ENCODE data around the gene UNC5B.
"Not testable (repeated sequence)": the region's sequence is repeated elsewhere in the genome, so short reads cannot be mapped to it uniquely, and the experiment has no call there.

UNC5B gene

DNA sequence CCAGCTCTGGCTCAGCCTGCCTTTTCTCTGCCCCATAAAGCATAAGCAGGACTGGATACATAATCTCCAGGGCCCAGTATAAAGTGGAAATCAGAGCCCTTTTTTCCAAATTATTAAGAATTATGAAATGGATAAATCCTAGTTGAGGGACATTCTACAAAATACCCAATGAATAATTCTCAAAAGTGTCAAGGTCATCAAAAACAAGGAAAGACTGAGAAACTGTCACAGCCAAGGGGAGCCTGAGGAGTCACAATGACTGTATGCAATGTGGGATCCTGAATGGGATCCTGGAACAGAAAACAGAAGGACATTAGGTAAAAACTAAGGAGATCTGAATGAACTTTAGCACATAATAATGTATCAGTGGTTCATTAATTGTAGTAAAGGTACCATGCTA lies 4.8 kb upstream of the UNC5B start:
- DNase-seq (ENCODE audit: extremely low spot score, insufficient read length, low read depth) (no peak), FAIRE-seq (no peak)

DNA sequence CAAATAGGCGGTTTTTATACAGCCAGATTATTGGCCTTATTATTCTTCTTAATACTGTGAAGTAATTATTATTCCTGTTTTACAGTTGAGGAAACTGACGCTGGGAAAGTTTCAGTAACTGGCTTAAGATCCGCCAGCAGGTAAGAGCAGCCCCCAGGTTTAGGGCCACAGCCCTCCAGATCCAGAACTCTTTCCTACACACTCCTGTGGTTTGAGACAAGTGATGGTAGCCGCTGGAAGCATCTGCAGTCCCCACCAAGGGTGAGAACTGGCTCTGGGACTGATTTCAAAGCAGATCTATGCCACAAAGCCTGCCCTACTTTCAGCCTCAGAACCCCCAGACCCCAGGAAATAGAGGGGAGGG lies 3.0 kb upstream of the UNC5B start:
- FAIRE-seq (no peak), DNase-seq (ENCODE audit: extremely low spot score, insufficient read length, low read depth) (no peak)

DNA sequence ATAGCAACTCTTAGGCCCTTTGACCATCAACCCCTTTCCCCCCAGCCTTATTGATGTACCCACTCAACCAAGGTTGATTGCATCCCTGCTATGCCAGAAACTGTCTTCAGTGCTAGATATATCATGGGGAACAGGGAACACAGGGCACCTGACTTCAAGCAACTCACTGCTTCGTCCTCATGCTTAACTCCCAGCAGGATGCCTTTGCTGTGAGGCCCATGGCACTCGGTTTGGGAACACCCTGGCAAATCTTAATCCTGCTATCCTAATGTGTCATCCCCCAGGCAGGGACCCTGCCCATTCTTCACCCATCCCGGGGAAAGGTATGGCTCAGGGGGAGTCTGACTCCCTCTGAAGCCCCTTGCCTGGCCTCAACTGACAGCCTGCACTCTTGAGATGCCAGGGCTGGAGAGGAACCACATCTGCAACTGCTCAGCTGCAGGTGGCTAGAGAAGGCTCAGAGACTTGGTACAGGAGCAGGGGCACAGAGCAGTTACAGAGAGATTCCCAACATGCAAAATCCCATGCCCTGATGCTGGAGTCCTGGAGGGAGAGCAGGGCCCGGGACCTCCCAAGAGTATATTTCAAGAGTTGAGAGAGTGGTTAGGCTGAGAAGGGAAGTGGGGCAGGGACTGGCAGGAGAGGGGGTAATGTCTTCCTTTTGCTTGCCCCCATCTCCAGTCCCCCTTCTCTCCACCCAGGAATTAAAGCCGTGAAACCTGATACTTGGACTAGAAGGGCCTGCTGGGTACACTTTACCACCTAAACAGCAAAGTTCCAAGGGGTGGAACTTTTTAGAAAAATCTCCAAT lies 2.4 kb upstream of the UNC5B start:
- DNase-seq (ENCODE audit: extremely low spot score, insufficient read length, low read depth) (no peak), FAIRE-seq (no peak)

DNA sequence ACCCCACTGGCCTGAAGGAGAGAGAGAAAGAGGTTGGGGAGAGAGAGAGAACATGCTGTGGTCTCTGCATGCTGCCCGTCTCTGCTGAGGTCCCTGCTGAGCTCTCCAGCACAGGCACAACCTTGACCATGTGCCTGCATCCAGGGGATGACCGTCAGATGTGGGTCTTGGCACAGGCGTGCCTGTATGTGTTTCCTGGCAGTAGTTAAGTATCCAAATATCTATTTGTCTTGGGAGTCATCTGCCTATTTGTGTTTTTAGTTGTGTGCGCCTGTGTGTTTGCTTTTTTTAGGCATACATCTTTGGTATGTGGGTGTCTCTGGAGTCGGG lies 1.9 kb upstream of the UNC5B start:
- DNase-seq (ENCODE audit: extremely low spot score, insufficient read length, low read depth) (no peak), FAIRE-seq (no peak)

DNA sequence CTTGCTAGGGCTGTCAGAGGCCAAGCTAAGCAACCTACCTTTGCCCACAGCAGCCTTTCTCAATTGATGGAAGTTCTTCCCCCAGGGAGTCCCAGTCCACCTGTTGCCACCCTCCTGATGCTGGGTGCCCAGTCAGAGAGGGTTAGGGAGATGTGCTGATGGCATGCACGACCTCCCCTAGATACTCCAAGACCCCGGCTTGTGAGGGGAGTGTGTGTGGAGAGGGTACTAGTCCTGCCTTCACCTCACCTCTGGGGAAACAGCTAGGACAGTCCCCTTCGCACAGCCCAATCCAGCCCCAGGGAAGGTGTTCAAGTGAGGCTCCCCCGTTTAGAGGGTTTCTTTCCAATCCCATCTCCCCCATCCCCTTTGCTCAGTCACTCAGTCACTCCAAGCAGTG lies 1.3 kb upstream of the UNC5B start:
- DNase-seq (ENCODE audit: extremely low spot score, insufficient read length, low read depth) (no peak), FAIRE-seq (no peak)

DNA sequence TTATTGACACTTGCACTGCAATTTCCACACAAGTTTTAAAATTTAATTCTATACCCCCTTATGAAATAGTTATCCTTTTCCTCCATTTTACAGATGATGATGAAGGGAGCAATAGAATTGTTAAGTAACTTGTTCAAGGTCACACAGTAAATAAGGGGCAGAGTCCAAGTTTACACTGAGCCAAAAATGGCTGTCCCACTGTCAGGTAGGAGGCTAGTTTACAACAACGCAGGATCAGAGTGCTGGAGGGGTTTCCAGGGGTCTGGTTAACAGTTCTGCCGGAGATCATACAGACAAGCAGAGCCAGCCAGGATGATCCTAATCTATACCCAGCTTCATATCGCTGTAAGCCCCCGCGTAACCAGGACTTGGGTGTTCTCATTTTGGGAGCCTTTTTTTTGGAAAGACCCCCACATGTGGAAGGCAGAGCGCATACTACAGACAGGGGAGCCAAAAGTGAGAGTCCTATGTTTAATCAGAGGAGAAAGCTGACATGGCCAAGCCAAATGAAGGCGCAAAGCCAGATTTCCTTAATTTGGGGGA lies 524 bp upstream of the UNC5B start:
- DNase-seq (ENCODE audit: extremely low spot score, insufficient read length, low read depth): no peak

DNA sequence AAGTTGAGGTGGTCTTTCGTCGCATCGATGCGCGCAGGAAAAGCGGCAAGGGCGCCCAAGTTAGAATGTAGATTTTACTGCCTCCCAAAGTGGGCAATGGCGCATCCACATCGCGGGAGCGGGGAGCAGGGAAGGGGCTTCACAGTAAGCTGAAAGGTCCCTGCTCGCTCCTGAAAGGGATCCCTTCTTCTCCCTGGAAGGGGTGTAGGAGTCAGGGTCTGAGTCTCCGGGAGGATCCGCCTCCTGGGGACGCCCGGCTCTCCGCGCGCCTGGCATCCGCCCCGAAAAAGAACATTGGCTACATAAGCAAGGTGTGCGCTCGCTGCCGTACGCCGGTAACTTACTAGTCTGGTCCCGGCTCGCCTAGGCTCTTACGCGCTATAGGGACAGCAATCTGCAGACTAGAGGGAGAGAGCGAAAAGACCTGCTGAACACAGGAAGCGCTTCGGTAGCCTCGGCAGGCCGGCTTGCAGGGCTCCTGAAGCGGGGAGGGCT lies 804 bp downstream of the UNC5B start:
- FAIRE-seq (no peak), DNase-seq (ENCODE audit: extremely low spot score, insufficient read length, low read depth) (no peak)

More for the DNA sequence above, 524 bp upstream of the UNC5B start:
- FAIRE-seq: no peak

DNA sequence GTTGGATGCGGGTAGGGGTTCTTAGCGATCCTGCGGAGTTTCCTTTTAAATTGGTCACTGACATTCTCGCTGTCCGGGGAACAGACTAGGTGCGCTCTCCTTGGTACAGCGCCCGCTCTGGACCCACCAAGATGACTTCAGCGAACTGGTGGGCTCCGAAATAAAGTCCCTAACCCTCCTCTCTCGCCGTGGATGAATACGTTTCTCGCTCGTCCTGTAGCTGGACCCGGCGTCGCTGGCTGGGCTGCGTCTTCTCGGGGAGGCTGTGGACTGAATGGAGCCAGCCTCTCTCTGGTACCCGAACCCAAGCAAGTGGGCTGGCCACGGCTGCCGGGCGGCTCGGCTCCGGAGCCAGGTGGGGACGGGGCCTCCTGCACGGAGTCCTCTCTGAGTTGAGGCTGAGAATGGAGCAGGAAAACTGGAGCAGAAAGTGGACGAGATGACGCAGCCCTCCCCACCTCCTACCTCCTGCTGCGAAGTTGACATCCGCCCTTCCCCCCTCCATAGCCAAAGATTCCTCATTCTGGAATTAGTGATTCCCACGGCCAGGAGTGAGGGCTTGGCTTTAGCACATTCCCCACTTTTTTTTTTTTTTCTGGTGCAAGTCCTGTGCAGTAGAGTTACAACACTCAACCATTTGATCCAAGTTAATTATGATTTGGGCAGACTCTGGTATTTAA lies 1.5 kb downstream of the UNC5B start:
- no peak for DNase-seq (ENCODE audit: extremely low spot score, insufficient read length, low read depth)
- no peak for FAIRE-seq

DNA sequence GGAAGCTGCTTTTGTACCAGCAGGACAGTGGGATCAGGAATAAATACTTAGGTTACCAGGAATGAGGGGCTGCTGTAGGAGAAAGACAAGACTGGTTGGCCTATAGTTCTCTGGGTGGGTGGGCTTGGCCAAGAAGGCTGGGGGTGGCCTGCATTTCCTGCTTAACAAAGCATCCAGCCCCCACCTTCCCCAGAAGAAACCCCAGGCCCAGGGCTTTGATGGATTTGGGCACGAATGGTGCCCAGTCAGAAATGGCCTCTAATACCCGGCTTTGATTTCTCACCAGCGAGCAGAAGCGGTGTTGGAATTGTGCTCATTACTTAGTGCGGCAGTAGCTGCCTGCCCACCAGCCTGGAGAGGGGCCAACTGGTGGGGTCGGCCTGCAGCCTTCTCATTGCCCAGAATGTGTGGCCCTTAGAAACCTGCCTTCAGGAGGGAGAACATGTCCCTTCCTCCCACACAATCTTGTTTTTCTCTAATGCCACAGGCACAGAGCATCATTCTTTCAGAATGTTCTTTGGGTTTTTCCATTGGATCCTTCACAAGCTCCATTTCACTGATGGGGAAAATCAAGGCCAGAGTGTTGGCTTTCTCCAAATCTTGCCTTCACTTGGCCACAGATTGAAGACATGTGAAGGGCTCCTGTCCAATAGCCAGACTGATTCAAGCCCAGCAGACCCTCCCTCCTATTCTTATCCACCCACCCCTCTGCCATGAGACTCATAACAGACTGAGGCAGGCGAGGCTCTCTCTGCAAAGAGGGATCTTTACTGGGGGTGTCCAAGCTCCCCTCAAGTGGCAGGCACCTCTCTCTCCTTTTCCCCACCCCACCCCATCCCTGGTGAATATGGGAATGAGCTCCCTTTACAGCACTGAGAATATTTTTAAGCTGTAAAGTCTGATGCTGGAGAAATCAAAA lies 2.5 kb downstream of the UNC5B start:
- no peak for FAIRE-seq

DNA sequence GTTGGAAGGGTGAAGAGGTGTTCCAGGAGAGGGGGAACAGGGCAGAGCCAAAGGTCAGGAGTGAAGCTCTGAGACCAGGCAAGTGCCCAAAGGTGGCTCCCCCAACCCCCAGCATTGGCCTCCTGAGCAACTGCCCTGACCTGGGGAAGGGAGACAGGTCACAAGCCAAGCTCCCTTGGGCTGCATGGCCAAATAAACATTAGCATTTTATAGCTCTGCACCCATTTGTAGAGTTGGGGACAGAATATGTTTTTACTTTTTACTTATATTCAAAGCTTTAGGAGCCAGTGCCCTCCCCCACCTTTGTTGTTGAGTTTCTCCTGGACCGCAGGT lies 4.0 kb downstream of the UNC5B start:
- no peak for FAIRE-seq

More for the DNA sequence above, 2.5 kb downstream of the UNC5B start:
- no peak for DNase-seq (ENCODE audit: extremely low spot score, insufficient read length, low read depth)

DNA sequence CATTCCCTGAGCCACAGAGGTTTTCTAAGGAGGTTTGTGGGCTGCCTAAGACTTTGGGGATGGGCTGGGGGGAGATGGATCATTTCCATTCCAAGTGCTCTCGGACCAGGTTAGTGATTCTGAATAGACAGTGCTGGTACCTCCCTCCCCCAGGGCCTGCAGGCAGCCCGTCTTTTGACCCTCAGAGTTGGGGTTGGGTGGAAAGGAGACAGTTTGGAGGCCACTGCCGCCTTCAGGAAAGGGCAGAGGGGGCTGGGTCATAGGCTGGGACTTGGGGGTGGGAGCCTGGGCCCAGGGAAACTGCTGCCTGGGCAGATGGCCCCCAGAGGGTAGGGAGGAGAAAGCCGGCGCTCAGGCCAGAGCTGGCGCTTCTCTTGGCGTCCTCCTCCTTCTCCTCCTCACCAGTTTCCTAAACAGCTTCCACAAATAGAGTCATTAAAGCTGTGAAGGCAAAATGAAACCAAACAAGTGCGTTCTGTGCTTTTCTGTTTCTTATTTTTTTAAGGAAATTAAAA lies 4.4 kb downstream of the UNC5B start:
- FAIRE-seq: no peak
- no peak for DNase-seq (ENCODE audit: extremely low spot score, insufficient read length, low read depth)

More for the DNA sequence above, 4.0 kb downstream of the UNC5B start:
- no peak for DNase-seq (ENCODE audit: extremely low spot score, insufficient read length, low read depth)

DNA sequence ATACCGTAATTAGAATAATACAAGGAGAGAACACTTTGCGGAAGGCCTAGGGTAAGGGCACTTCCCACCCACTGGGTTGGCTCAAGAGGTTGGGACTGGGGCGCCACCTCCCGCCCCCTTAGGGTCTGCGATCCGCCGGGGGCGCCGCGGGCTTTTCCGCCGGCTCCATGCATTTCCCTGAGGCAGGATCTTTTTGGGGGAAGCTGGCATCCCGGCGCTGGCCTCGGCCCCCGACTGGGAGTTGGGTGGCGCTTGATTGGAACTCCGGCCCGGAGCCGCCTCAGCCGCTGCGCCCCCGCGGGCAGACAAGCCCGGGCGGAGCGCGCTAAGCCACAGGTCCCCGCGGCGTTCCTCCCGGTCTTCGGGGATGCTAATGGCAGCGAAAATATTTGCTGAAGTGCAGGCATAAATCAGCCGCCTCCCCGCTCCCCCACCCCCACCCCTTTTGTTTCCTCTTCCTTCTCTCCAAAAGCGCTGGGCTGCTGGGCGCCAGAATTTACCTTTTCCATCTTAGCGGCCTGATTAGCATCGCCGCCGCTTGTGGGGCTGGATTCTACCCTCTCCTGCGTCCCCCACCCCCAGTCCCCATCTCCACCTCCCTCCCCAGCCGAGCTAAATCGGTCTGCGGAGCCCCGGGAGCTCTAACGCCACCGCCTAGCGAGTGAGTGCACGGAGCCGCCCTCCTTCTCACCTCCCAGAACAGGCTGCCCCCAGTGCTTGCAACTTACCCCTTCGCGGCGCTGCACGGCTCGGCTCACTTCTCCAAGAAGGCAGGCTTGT lies 5.1 kb downstream of the UNC5B start:
- no peak for DNase-seq (ENCODE audit: extremely low spot score, insufficient read length, low read depth)
- no peak for FAIRE-seq

DNA sequence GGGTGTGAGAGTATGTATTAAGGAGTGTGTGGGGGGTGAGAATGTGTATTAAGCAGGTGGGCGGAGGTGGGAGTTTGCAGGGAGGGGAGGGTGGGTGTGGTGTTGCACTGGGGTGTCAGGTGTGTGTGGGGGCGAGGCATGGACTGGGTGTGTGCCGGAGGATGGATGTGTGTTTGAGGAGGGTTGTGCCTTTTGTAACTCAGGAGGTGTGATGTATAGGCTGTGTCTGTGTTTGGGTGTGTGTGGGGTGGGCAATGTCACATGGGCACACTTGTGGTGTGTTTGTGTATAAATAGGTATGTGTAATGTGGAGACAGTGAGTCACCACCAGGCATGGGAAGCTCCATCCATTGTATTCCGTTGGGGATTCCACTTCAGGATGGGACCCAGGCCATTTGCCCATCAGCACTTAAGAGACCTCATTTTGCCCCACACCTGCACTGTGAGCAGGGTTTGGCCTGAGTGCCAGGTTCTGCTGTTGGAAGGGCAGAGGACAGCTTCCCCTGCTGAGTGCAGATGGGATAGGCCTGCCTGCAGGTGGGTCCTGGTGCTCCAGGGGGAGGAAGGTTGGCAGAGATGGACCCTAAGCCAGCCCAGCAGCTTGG lies 5.8 kb downstream of the UNC5B start:
- no peak for FAIRE-seq
- DNase-seq (ENCODE audit: extremely low spot score, insufficient read length, low read depth): no peak

DNA sequence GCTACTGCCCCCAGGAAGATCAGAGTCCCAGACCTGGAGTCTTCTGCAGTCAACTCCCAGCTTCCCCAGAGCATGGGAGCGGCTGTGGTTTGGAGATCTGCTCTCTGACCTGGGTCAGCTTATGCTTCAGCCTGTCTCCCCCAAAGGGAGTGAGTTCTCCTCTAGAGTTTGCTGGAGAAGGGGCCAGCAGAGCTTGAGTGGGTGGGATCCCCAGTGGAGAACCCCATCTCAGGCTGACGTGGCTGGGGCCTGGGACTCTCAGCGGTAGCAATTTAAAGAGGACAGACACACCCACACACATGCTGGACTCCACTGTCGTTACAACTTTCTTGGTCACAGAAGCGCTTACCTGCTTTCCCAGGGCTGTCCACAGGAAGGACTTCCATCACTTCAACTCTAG lies 6.3 kb downstream of the UNC5B start:
- DNase-seq (ENCODE audit: extremely low spot score, insufficient read length, low read depth): no peak
- FAIRE-seq: no peak

DNA sequence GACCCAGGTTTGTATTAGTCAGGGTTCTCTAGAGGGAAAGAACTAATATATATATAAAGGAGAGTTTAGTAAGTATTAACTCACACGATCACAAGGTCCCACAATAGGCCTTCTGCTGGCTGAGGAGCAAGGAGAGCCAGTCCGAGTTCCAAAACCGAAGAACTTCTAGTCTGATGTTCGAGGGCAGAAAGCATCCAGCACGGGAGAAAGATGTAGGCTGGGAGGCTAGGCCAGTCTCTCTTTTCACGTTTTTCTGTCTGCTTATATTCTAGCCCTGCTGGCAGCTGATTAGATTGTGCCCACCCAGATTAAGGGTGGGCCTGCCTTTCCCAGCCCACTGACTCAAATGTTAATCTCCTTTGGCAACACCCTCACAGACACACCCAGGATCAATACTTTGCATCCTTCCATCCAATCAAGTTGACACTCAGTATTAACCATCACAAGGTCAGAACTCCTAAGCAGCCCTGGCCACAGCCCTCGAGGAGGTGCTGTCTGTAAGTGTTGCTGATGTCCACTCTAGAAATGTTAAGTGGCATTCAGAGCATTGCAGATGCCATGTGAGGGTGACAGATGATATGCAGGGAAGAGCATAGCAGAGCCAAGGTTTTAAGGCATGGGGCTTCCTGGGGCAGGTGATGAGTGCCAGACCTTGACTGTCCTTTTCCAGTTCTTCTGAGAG lies 7.0 kb downstream of the UNC5B start:
- not testable (repeated sequence) for DNase-seq (ENCODE audit: extremely low spot score, insufficient read length, low read depth); FAIRE-seq

DNA sequence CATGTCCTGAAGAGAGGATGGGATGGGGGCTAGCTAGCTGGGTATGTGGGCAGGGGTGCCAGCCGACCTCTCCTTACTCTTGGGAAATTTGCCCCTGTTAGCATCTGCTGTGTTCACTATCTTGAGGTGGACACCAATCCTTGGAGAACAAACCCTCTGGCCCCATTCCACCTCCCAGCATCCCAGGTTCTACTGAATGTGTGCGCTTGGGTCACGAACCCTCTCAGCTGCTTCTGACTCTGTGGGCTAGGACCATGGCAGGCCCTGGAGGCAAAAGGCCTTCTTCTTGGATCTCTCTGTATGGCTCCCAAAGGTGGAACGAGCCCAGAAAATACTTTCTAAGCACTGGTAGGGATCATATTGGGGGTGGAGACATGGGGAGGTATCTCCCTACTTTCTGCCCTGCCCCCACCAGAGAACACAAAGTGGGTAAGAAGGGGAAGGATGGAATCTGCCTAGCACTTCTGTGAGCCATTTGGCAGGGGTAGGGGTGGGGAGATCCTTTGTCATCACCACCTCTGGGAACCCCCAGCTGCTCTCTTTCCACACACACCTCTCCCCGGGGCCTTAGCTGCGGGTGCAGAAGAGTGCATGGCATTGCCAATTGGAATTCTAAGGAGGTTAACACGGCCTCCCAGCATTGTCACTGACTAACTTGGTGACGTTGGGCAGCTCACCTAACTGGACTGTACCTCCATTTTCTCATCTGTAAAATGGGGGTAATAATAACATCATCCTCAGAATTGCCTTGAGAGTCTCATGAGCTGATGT lies 7.7 kb downstream of the UNC5B start:
- no peak for DNase-seq (ENCODE audit: extremely low spot score, insufficient read length, low read depth)
- FAIRE-seq: no peak

DNA sequence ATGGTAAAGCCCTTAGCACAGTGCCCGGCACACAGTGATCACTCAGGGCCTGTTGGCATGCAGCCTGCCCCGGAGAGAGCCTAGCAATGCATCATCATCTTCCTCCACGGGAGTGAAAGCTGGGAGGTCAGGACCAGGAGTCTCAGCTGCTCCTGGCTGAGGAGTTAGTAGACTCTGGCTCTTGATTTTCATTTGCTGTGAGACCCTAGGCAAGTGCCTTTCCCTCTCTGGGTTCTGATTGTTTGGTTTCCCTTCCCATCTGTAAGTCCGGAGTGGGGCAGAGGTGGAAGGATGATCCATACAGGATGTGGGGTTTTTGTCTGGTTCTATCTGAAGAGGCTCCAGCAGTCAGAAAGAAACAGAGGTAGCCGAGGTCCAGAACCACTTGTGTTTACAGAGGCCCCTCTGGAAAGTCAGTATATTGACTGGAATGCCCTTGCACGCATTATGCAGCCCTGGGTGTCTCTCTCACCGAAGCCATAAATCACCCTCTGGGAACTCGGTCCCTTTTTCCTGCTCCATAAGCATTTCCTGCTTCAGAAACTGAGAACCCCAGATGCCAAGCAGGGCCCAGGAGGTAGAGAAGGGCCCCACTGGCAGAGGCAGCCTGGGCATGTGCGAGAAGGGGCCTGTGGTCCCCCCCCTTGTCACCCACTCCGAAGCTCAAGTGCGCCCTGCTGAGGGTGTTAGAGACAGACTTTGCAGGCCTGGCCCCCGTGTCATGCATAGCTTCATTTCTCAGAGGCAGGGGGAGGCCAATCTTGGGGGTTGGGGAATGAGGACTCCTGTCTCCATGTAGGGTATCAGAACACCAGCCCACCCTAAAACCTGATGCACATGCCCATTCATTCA lies 8.5 kb downstream of the UNC5B start:
- FAIRE-seq (no peak), DNase-seq (ENCODE audit: extremely low spot score, insufficient read length, low read depth) (no peak)
